ENCODE results near the gene RAB31. TPM values are rescaled to one million over a fixed set of nuclear protein-coding genes. Genes with fewer than 3 reads are reported as not detected.

The RAB31 gene
- total and polyA plus RNA-seq, 2 of the 13 experiments (the other 11 are each of a cell fraction or from before 2014, with no cell fraction given) = 1.1 to 1.7 TPM

DNA sequence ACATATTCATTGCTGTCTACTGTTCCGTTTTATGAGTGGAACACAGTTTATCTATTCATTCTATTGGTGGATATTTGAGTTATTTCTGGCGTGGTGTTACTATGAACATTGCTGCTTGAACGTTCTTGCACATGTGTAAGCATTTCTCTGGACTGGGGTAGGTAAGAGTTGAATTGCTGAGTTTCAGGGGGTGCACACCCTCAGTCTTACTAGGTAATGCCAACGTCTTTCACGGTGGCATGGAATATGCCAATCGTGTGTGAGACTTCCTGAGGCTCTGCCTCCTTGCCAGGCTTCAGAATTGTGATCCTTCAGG is 121.3 kb downstream of the RAB31 start:
- H3K4me3 ChIP-seq (replicated peaks in 1 of 3; ENCODE audit: insufficient read depth in 1 of 3, low read depth in 2 of 3, low read length in 3 of 3) = no peak overlapping the region
- H3K27ac ChIP-seq (ENCODE audit: extremely low read length, insufficient read depth, low read length) = no peak overlapping the region
- DNase-seq (ENCODE audit: low spot score) (no peak), ATAC-seq (no peak), FAIRE-seq (no peak)
- intact Hi-C loops (cut with micrococcal nuclease; ENCODE audit: unreplicated experiment) = no loop called here
- no peaks in the 10 kb centered on the region for H3K79me2 ChIP-seq (ENCODE audit: insufficient read depth, low read length)
- peaks cover 19% of the 10 kb centered on the region for H3K4me1 ChIP-seq (ENCODE audit: insufficient read depth, low read length)
- in situ Hi-C loops (cut with HindIII; ENCODE audit: extremely low pct_ligation_motif_present, low pct_unique_long_range_greater_than_20kb) = no loop called here
- H3K9me3 ChIP-seq (ENCODE audit: low read length) = no peaks in the 10 kb centered on the region
- no peaks in the 10 kb centered on the region for H3K36me3 ChIP-seq (replicated peaks in 1 of 2; ENCODE audit: control insufficient read depth in 1 of 2, insufficient read depth in 2 of 2, low read length in 2 of 2)
- BruUV-seq (replicated peaks) = no TSS peak
- no peak overlapping the region for H2AFZ ChIP-seq (ENCODE audit: low read length)
- TF ChIP-seq DNMT3B (CRISPR knock-in tag; conservative IDR thresholded peaks at IDR 0.05) (no peak), ZSCAN22 (CRISPR knock-in tag; IDR thresholded peaks at IDR 0.05) (no peak), ZNF552 (CRISPR knock-in tag; IDR thresholded peaks at IDR 0.05; ENCODE audit: borderline replicate concordance) (no peak), CREM (IDR thresholded peaks at IDR 0.05) (no peak), CREM (CRISPR knock-in tag; IDR thresholded peaks at IDR 0.05) (no peak), HOXA9 (CRISPR knock-in tag; IDR thresholded peaks at IDR 0.05; ENCODE audit: borderline replicate concordance) (no peak), ZNF724P (CRISPR knock-in tag; IDR thresholded peaks at IDR 0.05; ENCODE audit: borderline replicate concordance) (no peak), RCOR2 (CRISPR knock-in tag; IDR thresholded peaks at IDR 0.05) (no peak), ZFP1 (CRISPR knock-in tag; IDR thresholded peaks at IDR 0.05) (no peak), ZNF570 (CRISPR knock-in tag; IDR thresholded peaks at IDR 0.05; ENCODE audit: borderline replicate concordance) (no peak), FOXO1 (CRISPR knock-in tag; IDR thresholded peaks at IDR 0.05) (no peak), ZNF382 (CRISPR knock-in tag; IDR thresholded peaks at IDR 0.05; ENCODE audit: borderline replicate concordance) (no peak)
- TF ChIP-seq, protein P1, sequence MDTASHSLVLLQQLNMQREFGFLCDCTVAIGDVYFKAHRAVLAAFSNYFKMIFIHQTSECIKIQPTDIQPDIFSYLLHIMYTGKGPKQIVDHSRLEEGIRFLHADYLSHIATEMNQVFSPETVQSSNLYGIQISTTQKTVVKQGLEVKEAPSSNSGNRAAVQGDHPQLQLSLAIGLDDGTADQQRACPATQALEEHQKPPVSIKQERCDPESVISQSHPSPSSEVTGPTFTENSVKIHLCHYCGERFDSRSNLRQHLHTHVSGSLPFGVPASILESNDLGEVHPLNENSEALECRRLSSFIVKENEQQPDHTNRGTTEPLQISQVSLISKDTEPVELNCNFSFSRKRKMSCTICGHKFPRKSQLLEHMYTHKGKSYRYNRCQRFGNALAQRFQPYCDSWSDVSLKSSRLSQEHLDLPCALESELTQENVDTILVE (CRISPR knock-in tag; IDR thresholded peaks at IDR 0.05) = no peak
- TF ChIP-seq, protein P2, sequence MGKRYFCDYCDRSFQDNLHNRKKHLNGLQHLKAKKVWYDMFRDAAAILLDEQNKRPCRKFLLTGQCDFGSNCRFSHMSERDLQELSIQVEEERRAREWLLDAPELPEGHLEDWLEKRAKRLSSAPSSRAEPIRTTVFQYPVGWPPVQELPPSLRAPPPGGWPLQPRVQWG (CRISPR knock-in tag; IDR thresholded peaks at IDR 0.05; ENCODE audit: borderline replicate concordance, low read depth) = no peak
- TF ChIP-seq, protein P3, sequence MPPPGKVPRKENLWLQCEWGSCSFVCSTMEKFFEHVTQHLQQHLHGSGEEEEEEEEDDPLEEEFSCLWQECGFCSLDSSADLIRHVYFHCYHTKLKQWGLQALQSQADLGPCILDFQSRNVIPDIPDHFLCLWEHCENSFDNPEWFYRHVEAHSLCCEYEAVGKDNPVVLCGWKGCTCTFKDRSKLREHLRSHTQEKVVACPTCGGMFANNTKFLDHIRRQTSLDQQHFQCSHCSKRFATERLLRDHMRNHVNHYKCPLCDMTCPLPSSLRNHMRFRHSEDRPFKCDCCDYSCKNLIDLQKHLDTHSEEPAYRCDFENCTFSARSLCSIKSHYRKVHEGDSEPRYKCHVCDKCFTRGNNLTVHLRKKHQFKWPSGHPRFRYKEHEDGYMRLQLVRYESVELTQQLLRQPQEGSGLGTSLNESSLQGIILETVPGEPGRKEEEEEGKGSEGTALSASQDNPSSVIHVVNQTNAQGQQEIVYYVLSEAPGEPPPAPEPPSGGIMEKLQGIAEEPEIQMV (CRISPR knock-in tag; IDR thresholded peaks at IDR 0.05; ENCODE audit: low read depth) = no peak
- ChIA-PET POLR2A (no interaction called here), CTCF (ENCODE audit: low intra/inter-chr PET ratio, low total read pairs) (no interaction called here)
- 42% methylated on average over 6 of the region's 6 CpGs for WGBS (ENCODE audit: low lambda C conversion rate)
- no peaks in the 10 kb centered on the region for H4K20me1 ChIP-seq (ENCODE audit: insufficient read depth, low read length)
- no peak overlapping the region for H3K9ac ChIP-seq (ENCODE audit: insufficient read depth, low read depth, low read length)
- H3K27me3 ChIP-seq (ENCODE audit: control insufficient read depth in 1 of 2, insufficient read depth in 2 of 2, low read length in 2 of 2) = no peaks in the 10 kb centered on the region
- H3K4me2 ChIP-seq (ENCODE audit: low read depth, low read length) = no peak overlapping the region
